ENCODE results near the gene UCMA. TPM values are rescaled to one million over a fixed set of nuclear protein-coding genes. Genes with fewer than 3 reads are reported as not detected.

The UCMA gene
- total RNA-seq, 2 donors from 2014 or later, result not detected

DNA sequence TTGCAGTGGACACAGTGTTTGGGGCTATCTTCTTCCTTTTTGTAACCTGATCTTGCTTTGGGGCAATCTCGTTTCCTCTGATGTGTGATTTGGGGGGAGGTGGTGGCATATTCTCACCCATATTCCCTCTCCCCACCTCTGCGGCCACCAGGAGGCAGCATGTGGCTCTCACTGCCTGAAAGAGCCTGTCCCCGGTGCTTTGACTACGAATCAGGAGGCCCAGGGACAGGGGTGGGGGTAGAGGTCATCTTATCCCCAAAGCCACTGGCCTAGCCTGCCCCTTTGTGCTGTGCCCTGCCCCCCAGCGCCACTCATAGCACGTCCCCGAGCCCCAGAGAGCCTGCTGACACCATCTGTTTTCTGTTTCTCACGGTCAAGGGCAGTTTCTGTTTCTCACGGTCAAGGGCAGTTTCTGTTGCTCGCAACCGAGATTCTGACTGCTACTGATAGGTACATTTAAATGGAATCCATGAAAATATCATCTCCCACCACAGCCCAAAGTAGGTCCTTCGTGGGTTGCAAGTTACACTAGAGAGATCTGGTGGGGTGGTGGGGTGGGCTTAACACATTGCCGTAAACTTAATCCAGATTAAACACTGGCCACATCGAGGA lies 37.5 kb upstream of the UCMA start:
- Histone ChIP-seq H3K4me1 (no peaks in the 10 kb centered on the region), H3K9me3 (no peaks in the 10 kb centered on the region), H3K27ac (no peak overlapping the region), H3K36me3 (replicated peaks in 1 of 2; ENCODE audit: insufficient read depth in 1 of 2, low read depth in 2 of 2) (no peaks in the 10 kb centered on the region), H3K4me3 (no peak overlapping the region), H3K27me3 (no peaks in the 10 kb centered on the region)
- ATAC-seq, result peak; percentile 87
- peak; percentile 64 to 76 (median 71) for DNase-seq
- intact Hi-C loops (cut with DNase I), result no loop called here
- TF ChIP-seq, protein P1, sequence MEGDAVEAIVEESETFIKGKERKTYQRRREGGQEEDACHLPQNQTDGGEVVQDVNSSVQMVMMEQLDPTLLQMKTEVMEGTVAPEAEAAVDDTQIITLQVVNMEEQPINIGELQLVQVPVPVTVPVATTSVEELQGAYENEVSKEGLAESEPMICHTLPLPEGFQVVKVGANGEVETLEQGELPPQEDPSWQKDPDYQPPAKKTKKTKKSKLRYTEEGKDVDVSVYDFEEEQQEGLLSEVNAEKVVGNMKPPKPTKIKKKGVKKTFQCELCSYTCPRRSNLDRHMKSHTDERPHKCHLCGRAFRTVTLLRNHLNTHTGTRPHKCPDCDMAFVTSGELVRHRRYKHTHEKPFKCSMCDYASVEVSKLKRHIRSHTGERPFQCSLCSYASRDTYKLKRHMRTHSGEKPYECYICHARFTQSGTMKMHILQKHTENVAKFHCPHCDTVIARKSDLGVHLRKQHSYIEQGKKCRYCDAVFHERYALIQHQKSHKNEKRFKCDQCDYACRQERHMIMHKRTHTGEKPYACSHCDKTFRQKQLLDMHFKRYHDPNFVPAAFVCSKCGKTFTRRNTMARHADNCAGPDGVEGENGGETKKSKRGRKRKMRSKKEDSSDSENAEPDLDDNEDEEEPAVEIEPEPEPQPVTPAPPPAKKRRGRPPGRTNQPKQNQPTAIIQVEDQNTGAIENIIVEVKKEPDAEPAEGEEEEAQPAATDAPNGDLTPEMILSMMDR (IDR thresholded peaks at IDR 0.05), result peak in 6 of 7 experiments; percentile 29 to 64 (median 54)
- TF ChIP-seq POLR2A (IDR thresholded peaks at IDR 0.05), result no peak
- WGBS, 2 donors, result 32 to 39% methylated on average over 11 to 14 of the region's 14 CpGs

DNA sequence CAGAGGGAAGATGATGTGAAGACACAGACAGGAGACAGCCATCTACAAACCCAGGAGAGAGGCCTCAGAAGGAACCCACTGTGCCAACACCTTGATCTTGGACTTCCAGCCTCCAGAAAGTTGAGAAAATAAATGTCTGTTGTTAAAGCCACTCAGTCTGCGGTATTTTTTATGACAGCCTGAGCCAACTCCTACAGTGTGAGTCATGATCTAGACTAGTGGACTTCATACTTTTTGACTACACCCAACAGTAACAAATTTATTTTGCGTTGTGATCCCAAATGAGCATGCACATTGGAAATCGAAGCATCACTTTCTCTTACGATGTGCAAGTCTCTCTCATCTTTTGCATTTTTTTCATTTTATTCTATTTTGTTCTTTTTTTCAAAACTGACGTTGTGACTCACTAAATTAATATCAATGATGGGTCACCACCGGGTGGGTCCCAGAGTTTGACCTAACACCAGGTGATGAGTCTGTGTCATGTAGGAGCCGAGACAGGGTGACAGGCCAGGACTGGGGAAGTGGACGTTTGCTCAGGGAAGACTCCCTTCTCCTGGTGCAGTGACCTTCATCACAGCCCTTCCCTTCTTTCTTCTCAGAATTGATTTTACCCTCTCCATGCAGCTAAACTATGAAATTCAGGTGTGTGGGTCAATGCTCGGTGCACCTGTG lies 36.8 kb upstream of the UCMA start:
- H3K9me3 ChIP-seq, result no peaks in the 10 kb centered on the region
- no peaks in the 10 kb centered on the region for H3K27me3 ChIP-seq
- intact Hi-C loops (cut with DNase I), result no loop called here
- ATAC-seq (no peak), DNase-seq (no peak)
- no peaks in the 10 kb centered on the region for H3K36me3 ChIP-seq (replicated peaks in 1 of 2; ENCODE audit: insufficient read depth in 1 of 2, low read depth in 2 of 2)
- TF ChIP-seq POLR2A (IDR thresholded peaks at IDR 0.05), result no peak
- no peak overlapping the region for H3K4me3 ChIP-seq
- no peak overlapping the region for H3K27ac ChIP-seq
- 76 to 82% methylated on average over 9 of the region's 9 CpGs for WGBS, 2 donors
- H3K4me1 ChIP-seq, result no peaks in the 10 kb centered on the region

DNA sequence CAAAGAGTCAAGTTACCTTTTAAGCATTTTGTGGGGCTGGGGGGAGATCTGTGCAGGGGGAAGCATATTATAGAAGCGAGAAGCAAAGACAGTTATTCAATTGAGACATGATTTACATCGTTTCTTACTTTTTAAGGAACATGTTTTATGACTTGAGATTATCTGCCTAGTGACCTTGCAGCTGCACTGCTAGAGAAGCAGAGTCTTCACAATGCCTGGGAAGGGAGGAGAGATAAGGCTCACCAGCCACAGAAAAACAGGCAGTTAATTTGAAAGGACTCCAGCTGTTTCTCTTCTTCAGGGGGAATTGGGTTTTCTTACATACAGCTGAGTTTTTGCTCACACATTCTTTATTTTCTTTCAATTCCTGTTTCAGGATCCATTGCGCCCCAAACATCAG lies 34.7 kb upstream of the UCMA start:
- no peak for ATAC-seq
- H3K9me3 ChIP-seq, result no peaks in the 10 kb centered on the region
- intact Hi-C loops (cut with DNase I), result no loop called here
- 21 to 54% methylated on average over 3 of the region's 3 CpGs for WGBS, 2 donors
- no peak for DNase-seq
- H3K27me3 ChIP-seq, result no peaks in the 10 kb centered on the region
- no peaks in the 10 kb centered on the region for H3K4me1 ChIP-seq
- H3K4me3 ChIP-seq, result no peak overlapping the region
- H3K27ac ChIP-seq, result no peak overlapping the region
- TF ChIP-seq POLR2A (IDR thresholded peaks at IDR 0.05), result no peak
- TF ChIP-seq, protein P1 (IDR thresholded peaks at IDR 0.05), result no peak
- no peaks in the 10 kb centered on the region for H3K36me3 ChIP-seq (replicated peaks in 1 of 2; ENCODE audit: insufficient read depth in 1 of 2, low read depth in 2 of 2)

DNA sequence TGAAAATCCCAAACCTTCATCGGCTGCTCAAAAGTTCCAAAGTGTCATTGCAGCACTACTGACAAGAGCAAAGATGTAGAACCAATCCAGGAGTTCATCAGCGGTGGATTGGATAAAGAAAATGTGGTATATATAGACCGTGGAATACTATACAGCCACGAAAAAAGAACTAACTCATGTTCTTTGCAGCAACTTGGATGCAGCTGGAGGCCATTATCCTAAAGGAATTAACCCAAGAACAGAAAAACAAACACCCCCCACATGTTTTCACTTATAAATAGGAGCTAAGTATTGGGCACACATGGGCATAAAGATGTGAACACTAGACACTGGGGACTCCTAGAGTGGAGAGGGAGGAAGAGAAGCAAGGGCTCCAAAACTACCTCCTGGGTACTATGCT lies 34.1 kb upstream of the UCMA start:
- H3K27me3 ChIP-seq, result no peaks in the 10 kb centered on the region
- no peaks in the 10 kb centered on the region for H3K36me3 ChIP-seq (replicated peaks in 1 of 2; ENCODE audit: insufficient read depth in 1 of 2, low read depth in 2 of 2)
- H3K9me3 ChIP-seq, result no peaks in the 10 kb centered on the region
- no peak overlapping the region for H3K27ac ChIP-seq
- H3K4me1 ChIP-seq, result no peaks in the 10 kb centered on the region
- TF ChIP-seq, protein P1 (IDR thresholded peaks at IDR 0.05), result no peak
- no peak for TF ChIP-seq POLR2A (IDR thresholded peaks at IDR 0.05)
- intact Hi-C loops (cut with DNase I), result no loop called here
- DNase-seq, result no peak
- no peak for ATAC-seq
- 75 to 79% methylated on average over 4 of the region's 4 CpGs for WGBS, 2 donors
- H3K4me3 ChIP-seq, result no peak overlapping the region

DNA sequence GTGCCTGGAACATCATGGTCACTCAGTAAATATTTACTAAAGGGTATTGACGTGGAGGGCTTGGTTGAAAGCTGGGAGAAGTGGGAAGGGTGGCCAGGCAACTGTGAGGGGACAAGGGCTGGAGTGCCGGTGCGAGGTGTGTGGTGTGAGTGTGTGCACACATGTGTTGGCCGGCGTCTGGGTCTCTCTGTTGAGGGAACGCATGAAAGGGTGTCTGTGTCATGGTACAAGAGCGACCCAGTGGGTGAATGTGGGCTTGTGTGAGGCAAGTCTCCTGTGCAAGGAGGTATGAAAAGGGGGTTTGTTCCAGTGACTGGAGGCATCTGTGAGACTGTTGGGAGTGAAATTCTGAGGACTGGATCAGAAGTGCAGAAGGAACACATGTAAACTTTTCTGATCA lies 29.4 kb upstream of the UCMA start:
- Histone ChIP-seq H3K9me3 (no peaks in the 10 kb centered on the region), H3K36me3 (replicated peaks in 1 of 2; ENCODE audit: insufficient read depth in 1 of 2, low read depth in 2 of 2) (no peaks in the 10 kb centered on the region), H3K27ac (no peak overlapping the region), H3K4me1 (no peaks in the 10 kb centered on the region), H3K4me3 (no peak overlapping the region), H3K27me3 (no peaks in the 10 kb centered on the region)
- DNase-seq (no peak), ATAC-seq (no peak)
- WGBS, 2 donors, result 70 to 74% methylated on average over 7 of the region's 7 CpGs
- intact Hi-C loops (cut with DNase I), result no loop called here
- TF ChIP-seq, protein P1 (IDR thresholded peaks at IDR 0.05), result no peak
- no peak for TF ChIP-seq POLR2A (IDR thresholded peaks at IDR 0.05)

All from body of pancreas (tissue), 4 donors.